Fibroblast of mammary gland (primary cell): ENCODE results near the gene KRT86.
"Not testable (repeated sequence)": the region's sequence is repeated elsewhere in the genome, so short reads cannot be mapped to it uniquely, and the experiment has no call there.

Source experiments
- DNase-seq: peaks from one replicate; pipeline ENCODE4 v3.0.0-alpha.2; 2010; ENCODE audit warnings: low read depth
- H3K4me3 ChIP-seq: 2 replicates; pipeline ENCODE4 v1.5.1; 2011; ENCODE audit warnings: low read depth, mild to moderate bottlenecking, low read length, moderate library complexity; ENCODE audit not compliant: control insufficient read depth
- TF ChIP-seq, protein P1 (sequence below): conservative IDR thresholded peaks from 2 replicates; pipeline ENCODE4 v1.5.1; 2011; ENCODE audit warnings: low read depth, low read length, inconsistent platforms; ENCODE audit not compliant: control insufficient read depth, insufficient read depth

Gene KRT86

DNA sequence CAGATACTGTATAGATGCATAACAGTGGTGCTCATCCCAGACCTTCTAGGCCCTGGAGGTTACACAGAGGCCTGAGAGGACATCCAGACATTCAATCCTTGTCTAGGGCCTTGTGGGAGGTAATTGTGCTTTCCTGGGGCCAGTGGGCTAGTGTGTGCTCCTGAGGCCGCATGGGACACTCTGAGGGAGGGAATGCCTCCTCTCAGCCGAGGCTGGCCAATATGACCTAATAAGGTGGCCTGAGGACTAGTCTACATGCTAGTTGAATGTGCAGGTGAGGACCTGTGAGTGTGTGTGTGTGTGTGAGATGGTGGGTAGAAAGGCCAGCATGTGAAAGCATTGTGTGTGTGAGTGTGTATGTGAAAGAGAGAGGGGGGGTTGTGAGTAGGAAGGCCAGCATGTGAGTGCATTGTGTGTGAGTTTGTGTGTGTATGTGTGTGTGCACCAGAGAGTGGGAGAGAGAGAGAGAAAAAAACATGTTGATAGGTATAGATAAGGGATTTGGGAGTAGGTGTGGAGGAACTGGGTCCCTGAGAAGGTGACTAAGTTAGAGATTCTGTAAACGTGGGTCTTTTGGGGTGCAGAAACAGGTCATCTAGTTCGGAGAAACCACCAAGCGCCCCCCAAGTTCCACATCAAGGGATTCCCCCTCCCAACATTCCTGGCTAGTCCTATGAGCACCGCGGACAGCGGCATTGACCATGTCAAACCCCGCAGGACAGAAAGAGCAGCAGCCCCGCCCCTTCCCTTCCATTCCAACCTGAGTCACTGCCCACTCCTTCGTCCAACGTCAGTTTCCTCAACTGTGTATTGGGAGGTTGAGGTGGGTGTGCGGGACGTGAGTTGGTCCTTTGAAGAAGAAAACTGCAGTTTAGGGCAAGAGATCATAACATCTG lies 26.6 kb downstream of the KRT86 start:
- H3K4me3 ChIP-seq = no peak overlapping the region
- DNase-seq = peak; percentile 18
- TF ChIP-seq, protein P1, sequence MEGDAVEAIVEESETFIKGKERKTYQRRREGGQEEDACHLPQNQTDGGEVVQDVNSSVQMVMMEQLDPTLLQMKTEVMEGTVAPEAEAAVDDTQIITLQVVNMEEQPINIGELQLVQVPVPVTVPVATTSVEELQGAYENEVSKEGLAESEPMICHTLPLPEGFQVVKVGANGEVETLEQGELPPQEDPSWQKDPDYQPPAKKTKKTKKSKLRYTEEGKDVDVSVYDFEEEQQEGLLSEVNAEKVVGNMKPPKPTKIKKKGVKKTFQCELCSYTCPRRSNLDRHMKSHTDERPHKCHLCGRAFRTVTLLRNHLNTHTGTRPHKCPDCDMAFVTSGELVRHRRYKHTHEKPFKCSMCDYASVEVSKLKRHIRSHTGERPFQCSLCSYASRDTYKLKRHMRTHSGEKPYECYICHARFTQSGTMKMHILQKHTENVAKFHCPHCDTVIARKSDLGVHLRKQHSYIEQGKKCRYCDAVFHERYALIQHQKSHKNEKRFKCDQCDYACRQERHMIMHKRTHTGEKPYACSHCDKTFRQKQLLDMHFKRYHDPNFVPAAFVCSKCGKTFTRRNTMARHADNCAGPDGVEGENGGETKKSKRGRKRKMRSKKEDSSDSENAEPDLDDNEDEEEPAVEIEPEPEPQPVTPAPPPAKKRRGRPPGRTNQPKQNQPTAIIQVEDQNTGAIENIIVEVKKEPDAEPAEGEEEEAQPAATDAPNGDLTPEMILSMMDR = no peak

GRCh38 chr12:52301721-52302120 lies 27.3 kb downstream of the KRT86 start:
- DNase-seq, H3K4me3 ChIP-seq: not testable (repeated sequence)

DNA sequence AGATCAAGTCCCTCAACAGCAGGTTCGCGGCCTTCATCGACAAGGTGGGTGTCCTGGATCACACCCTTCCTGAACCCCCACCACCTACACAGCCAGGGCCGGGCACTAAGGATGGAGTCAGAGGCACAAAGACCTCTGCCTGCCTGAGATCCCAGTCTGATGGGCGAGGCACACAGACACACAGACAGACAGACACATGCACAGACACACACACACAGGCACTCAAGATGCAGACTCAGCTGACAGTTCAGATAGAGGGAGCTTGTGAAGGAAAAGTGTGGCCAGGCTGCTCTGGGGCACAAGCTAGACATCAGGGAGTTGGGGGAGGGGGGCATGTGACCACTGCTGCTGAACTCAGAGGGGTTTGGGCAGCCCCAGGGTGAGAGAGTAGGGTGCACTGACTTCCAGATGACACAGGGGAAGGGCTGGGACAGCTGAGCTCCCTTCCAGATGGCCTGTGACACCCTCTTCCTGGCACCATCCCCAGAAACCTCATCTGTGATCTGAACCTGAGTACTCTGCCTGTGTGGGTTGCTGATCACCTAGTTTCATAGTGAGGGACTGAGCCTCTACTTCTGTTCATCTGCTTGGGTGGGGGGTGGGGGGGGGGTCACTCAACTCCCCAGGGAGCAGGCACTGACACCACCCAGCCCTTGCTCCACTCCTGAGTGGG lies 27.9 kb downstream of the KRT86 start:
- not testable (repeated sequence) for DNase-seq, H3K4me3 ChIP-seq

DNA sequence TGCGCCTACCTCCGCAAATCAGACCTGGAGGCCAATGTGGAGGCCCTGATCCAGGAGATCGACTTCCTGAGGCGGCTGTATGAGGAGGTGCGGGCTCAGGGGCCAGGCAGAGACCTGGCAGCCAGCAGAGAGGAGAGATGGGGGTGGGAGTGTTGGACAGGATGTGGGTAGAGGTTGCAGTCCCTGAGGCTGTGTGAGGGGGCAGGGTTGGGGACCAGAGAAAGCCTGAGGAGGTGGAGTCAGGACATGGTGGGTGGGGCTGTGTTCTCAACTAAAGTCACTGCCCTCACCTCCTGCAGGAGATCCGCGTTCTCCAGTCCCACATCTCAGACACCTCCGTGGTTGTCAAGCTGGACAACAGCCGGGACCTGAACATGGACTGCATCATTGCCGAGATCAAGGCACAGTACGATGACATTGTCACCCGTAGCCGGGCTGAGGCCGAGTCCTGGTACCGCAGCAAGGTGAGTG lies 30.5 kb downstream of the KRT86 start:
- not testable (repeated sequence) for DNase-seq

DNA sequence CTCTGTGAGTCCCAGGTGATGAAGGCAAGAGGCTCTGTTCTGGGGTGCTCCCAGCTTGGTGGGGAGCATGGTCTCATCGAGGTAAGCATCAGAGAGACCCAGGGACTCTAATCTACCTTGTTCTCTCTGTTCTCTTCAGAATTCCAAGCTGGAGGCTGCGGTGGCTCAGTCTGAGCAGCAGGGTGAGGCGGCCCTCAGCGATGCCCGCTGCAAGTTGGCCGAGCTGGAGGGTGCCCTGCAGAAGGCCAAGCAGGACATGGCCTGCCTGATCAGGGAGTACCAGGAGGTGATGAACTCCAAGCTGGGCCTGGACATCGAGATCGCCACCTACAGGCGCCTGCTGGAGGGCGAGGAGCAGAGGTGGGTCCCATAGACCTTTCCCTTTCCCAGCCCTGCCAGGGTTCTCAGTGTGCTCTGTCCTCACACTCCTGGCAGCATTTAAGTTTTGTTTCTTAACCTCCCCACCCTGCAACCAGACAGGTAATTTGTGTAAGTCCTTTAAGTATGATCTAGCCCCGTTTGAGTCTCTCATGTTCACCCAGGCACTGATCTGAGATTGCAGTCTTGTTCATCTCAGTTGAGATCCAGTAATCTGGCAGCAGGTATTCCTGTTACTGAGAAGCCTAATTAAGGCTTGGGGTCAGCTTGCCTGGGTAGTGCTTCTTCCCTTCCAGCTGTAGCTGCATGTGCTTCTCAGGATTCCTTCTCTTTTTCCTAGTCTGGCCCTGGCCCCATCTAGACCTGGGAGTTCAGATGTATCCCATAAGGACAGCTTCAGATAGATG lies 31.7 kb downstream of the KRT86 start:
- H3K4me3 ChIP-seq = no peak overlapping the region
- DNase-seq = no peak
- TF ChIP-seq, protein P1 = peak; percentile 18

More for the DNA sequence above, 30.5 kb downstream of the KRT86 start:
- not testable (repeated sequence) for H3K4me3 ChIP-seq

DNA sequence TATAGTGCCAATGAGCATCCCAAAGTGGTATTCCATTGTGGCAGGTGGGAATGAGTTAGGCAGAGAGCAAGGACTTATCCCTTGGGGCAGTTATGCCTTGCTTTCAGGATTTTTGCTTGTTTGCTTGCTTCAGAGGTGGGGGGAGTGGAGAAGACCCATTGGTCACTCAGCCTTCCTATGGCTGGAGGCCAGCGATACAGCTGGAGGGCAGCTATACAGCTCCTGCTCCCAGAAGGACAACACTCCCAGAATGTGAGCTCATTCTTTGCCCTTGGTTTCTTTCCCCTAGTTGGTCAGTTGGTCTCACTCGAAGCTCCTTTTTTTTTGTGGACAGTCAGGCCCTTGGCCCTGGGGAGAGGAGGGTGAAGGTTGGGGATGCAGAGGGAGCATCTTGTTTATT lies 32.3 kb downstream of the KRT86 start:
- DNase-seq = no peak
- no peak overlapping the region for H3K4me3 ChIP-seq
- TF ChIP-seq, protein P1 = no peak

GRCh38 chr12:52307836-52308805 lies 33.7 kb downstream of the KRT86 start:
- DNase-seq = no peak
- H3K4me3 ChIP-seq = peak overlapping the region; percentile 7
- TF ChIP-seq, protein P1 = no peak
